Measurements from ENCODE around the gene CDC25B. TPM values are rescaled to one million over a fixed set of nuclear protein-coding genes. Genes with fewer than 3 reads are reported as not detected.

CDC25B gene
- total and polyA plus RNA-seq, 2 of the 13 experiments (the other 11 are each of a cell fraction or from before 2014, with no cell fraction given) = 14.5 to 19.4 TPM

GRCh38 chr20:3795511-3796468, at the start of gene CDC25B (continued):
- no peak for TF ChIP-seq GLMP (CRISPR knock-in tag; IDR thresholded peaks at IDR 0.05; ENCODE audit: borderline replicate concordance)
- TF ChIP-seq FOXA1 (IDR thresholded peaks at IDR 0.05) = no peak
- peak; percentile 77 for TF ChIP-seq FOXA1 (CRISPR knock-in tag; IDR thresholded peaks at IDR 0.05)
- no peak for TF ChIP-seq TEAD2 (CRISPR knock-in tag; IDR thresholded peaks at IDR 0.05)
- TF ChIP-seq SRSF4 (IDR thresholded peaks at IDR 0.05; ENCODE audit: low read depth, low read length, poor library complexity, severe bottlenecking) = no peak
- TF ChIP-seq NR2C2 (CRISPR knock-in tag; IDR thresholded peaks at IDR 0.05; ENCODE audit: borderline replicate concordance) = peak; percentile 64
- TF ChIP-seq PHF20 (CRISPR knock-in tag; IDR thresholded peaks at IDR 0.05) = no peak; the same call in none of the 2 replicates
- TF ChIP-seq ZNF781 (CRISPR knock-in tag; IDR thresholded peaks at IDR 0.05; ENCODE audit: borderline replicate concordance, not compliant biosample characterization) = peak; percentile 41
- TF ChIP-seq ZNF143 (CRISPR knock-in tag; IDR thresholded peaks at IDR 0.05) = 0 out of 2 replicates have a peak, but pooled peaks have one; percentile 22
- TF ChIP-seq MYNN (CRISPR knock-in tag; IDR thresholded peaks at IDR 0.05; ENCODE audit: low read depth) = no peak
- no peak; the same call in 1 of the 2 replicates for TF ChIP-seq ARID2 (CRISPR knock-in tag; IDR thresholded peaks at IDR 0.05; ENCODE audit: borderline replicate concordance)
- no peak for TF ChIP-seq ZNF547 (CRISPR knock-in tag; IDR thresholded peaks at IDR 0.05)
- peak; percentile 78 for TF ChIP-seq NFYB (CRISPR knock-in tag; IDR thresholded peaks at IDR 0.05)
- peak; percentile 80; the same call in 1 of the 3 replicates for TF ChIP-seq MXI1 (IDR thresholded peaks at IDR 0.05; ENCODE audit: borderline replicate concordance, low read depth, low read length)
- peak; percentile 96 for TF ChIP-seq PTBP1 (IDR thresholded peaks at IDR 0.05; ENCODE audit: low read depth, low read length, poor library complexity, severe bottlenecking)
- TF ChIP-seq GMEB2 (CRISPR knock-in tag; IDR thresholded peaks at IDR 0.05; ENCODE audit: low read depth) = no peak
- TF ChIP-seq IKZF5 (CRISPR knock-in tag; IDR thresholded peaks at IDR 0.05) = peak; percentile 74
- TF ChIP-seq ARID4A (CRISPR knock-in tag; IDR thresholded peaks at IDR 0.05; ENCODE audit: borderline replicate concordance) = peak; percentile 88
- TF ChIP-seq SMARCC2 (IDR thresholded peaks at IDR 0.05) = no peak
- peak; percentile 22; the same call in 1 of the 2 replicates for TF ChIP-seq ZNF607 (CRISPR knock-in tag; IDR thresholded peaks at IDR 0.05; ENCODE audit: borderline replicate concordance)

All from HepG2 (cell line).